H1 (cell line): ENCODE measurements around the gene FAM81A.

ENCODE experiments used
- ATF3 ChIP-seq: IDR thresholded peaks from 2 replicates; pipeline ENCODE4 v1.6.1; 2011; ENCODE audit warnings: low read depth, mild to moderate bottlenecking, low read length; ENCODE audit not compliant: insufficient read depth
- BACH1 ChIP-seq: IDR thresholded peaks from 2 replicates; pipeline ENCODE4 v1.6.1; 2012; ENCODE audit warnings: low read length, improper control_type of control experiment
- BRCA1 ChIP-seq: IDR thresholded peaks from 2 replicates; pipeline ENCODE4 v1.6.1; 2012; ENCODE audit warnings: low read depth, low read length, improper control_type of control experiment
- CTCF ChIP-seq, 3 experiments: IDR thresholded peaks; 1 replicate in 2 of 3; 2 replicates in 1 of 3; pipeline versions ENCODE4 v1.5.1 to v1.6.1; 2011; ENCODE audit warnings: low read length in 3 of 3, mild to moderate bottlenecking in 3 of 3, inconsistent platforms in 2 of 3, low read depth in 1 of 3, moderate library complexity in 1 of 3; ENCODE audit not compliant: insufficient read depth in 1 of 3; ENCODE audit errors: control extremely low read depth in 1 of 3
- EZH2 ChIP-seq: fragments of 200-600 bp; sonication (generic); IDR thresholded peaks from 2 replicates; pipeline ENCODE4 v1.7.1; 2012; ENCODE audit warnings: low read depth, mild to moderate bottlenecking, moderate library complexity, low read length, inconsistent platforms; ENCODE audit not compliant: severe bottlenecking
- MAFK ChIP-seq: IDR thresholded peaks from 2 replicates; pipeline ENCODE4 v1.6.1; 2012; ENCODE audit warnings: low read depth, mild to moderate bottlenecking, improper control_type of control experiment, low read length
- PHF8 ChIP-seq: fragments of 200-600 bp; sonication (generic); conservative IDR thresholded peaks from 2 replicates; pipeline ENCODE4 v1.7.1; 2012; ENCODE audit warnings: low read depth, mild to moderate bottlenecking, inconsistent platforms, low read length, moderate library complexity
- POLR2A ChIP-seq, 2 experiments: IDR thresholded peaks; 1 replicate in 1 of 2; 2 replicates in 1 of 2; pipeline ENCODE4 v1.6.1; 2011; ENCODE audit warnings: low read depth in 2 of 2, low read length in 2 of 2, mild to moderate bottlenecking in 2 of 2; ENCODE audit errors: control extremely low read depth in 1 of 2
- POLR2AphosphoS5 ChIP-seq: IDR thresholded peaks from 2 replicates; pipeline ENCODE4 v1.6.1; 2011; ENCODE audit warnings: low read depth, low read length
- RXRA ChIP-seq: IDR thresholded peaks from 2 replicates; pipeline ENCODE4 v1.6.1; 2011; ENCODE audit warnings: low read depth, mild to moderate bottlenecking, low read length, moderate library complexity; ENCODE audit not compliant: insufficient read depth
- SP1 ChIP-seq: IDR thresholded peaks from 2 replicates; pipeline ENCODE4 v1.6.1; 2011; ENCODE audit warnings: low read depth, low read length
- ZNF274 ChIP-seq: IDR thresholded peaks from 2 replicates; pipeline ENCODE4 v1.7.0; 2012; ENCODE audit warnings: low read length, borderline replicate concordance; ENCODE audit errors: extremely low read depth

- TF ChIP-seq ZNF274 (no peak), SP1 (no peak), POLR2AphosphoS5 (no peak), CTCF (IDR thresholded peaks at IDR 0.05; ENCODE audit: control extremely low read depth in 1 of 3, insufficient read depth in 1 of 3, low read depth in 1 of 3, low read length in 3 of 3) (no peak), ATF3 (no peak), RXRA (no peak), BACH1 (no peak), MAFK (no peak), PHF8 (no peak), BRCA1 (no peak), POLR2A (IDR thresholded peaks at IDR 0.05; ENCODE audit: control extremely low read depth in 1 of 2, low read depth in 2 of 2, low read length in 2 of 2) (no peak), EZH2 (no peak)
Measured at GRCh38 chr15:59424616-59425015, 13.4 kb upstream of the FAM81A start.
